SW 1271 (cell line): ENCODE results near the gene ANKRD24.
A peak's percentile ranks its signal among the peaks of the same experiment; 100 is the strongest.
"Not testable (repeated sequence)": the region's sequence is repeated elsewhere in the genome, so short reads cannot be mapped to it uniquely, and the experiment has no call there.

Experiments used
- DNase-seq, 2 experiments: peaks; one replicate each; lab custom pipeline; 2025; lab: John Stamatoyannopoulos, UW

ANKRD24 gene

DNA sequence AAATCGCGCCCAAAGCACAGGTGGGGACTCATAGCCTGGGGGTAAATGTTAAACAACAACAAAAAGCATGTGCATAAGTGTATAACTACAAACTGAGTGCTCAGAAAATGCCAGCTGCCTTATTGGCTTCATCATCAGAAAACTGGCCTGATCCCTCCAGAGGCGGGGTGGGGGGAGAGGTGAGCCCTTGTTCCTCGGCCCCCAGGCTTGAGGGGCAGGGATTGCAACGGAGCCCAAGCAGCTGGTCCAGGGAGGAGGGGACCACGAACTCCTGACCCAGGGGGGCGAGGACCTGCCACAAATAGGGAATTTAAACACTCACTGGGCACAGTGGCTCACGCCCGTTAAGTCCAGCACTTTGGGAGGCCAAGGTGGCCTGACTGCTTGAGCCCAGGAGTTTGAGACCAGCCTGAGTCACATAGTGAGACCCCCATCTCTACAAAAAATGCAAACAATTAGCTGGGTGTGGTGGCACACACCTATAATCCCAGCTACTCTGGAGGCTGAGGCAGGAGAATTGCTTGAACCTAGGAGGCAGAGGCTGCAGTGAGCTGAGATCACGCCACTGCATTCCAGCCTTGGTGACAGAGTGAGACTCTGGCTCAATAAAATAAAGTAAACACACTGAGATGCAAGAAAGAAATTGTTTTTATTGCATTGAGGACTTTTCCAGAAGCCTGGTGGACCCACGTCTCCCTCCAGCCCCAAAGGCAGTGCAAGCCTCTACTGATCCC, 8.8 kb upstream of the ANKRD24 start:
- DNase-seq = no peak

- no peak for DNase-seq
These were observed 8.1 kb upstream of the ANKRD24 start for GRCh38 chr19:4174213-4174894.

DNA sequence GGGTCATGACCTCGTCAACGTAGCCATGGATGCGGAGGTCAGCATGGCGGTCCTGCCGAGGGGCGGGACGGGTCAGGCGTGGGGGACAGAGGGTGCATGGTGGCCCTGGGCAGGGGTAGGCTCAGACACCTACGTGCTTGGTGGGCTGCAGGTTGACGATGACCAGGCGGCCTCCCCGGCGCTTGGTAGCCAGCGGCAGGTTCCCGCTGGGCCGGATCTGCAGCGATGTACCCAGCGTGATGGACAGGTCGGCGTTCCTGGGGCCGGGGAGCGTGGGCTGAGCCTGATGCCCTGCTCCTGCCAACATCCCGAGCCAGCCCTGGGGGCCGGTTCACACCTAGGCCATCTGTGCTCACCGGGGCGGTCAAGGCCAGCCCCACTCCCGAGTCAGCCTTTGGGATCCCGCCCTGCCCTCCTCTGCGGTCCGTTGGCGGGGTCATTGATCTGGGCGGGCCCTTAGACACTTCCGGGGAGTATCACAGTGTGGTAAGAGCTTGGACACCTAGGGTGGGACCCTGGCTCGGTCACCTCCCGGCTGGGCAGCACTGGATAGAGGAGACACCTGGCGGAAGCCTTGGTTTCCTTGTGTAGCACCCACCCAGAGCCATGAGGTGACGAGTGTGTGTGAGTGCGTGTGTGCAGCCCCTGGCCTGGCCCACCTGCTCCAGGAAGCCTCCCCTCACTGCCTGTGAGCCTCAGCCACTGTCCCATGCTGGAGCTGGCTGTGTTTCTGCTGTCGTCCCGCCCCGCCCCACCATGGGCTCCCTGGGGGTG, 7.4 kb upstream of the ANKRD24 start:
- DNase-seq = no peak

DNA sequence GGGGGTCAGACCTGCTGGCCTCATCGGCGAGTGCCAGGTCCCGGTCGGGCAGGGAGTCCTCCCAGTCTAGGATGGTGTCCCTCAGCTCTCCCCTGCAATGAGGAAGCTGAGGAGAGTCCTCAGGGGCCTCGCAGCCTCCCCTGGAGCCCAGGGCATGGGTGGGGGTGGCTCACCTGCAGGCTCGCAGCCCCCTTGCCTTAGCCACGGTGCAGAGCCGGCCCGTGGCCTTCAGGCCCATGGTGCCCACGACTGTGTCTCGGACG, 6.9 kb upstream of the ANKRD24 start:
- DNase-seq = no peak

DNA sequence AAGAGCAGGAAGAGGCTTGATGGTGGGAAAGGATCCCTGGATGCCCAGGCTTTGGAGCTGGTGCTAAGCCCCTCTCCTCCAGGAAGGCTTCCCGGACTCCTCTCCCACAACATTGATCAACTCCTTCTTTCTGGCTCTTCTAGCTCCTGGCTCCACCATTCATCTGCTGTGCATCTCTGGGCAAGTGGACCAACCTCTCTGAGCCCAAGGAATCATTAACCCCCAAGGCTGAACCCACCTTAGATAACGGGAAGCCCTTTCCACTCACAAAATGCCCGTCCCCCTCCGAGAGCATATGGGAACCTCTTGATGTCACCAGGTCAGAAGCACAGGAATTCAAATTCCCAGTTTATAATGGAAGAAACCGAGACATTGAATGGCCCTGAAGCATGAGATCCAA, 5.3 kb upstream of the ANKRD24 start:
- DNase-seq = no peak

GRCh38 chr19:4178990-4179389, 3.5 kb upstream of the ANKRD24 start:
- DNase-seq = no peak

- no peak for DNase-seq
These were observed 1.4 kb upstream of the ANKRD24 start for GRCh38 chr19:4181053-4181508.

GRCh38 chr19:4183967-4184717, 1.7 kb downstream of the ANKRD24 start:
- no peak for DNase-seq

DNA sequence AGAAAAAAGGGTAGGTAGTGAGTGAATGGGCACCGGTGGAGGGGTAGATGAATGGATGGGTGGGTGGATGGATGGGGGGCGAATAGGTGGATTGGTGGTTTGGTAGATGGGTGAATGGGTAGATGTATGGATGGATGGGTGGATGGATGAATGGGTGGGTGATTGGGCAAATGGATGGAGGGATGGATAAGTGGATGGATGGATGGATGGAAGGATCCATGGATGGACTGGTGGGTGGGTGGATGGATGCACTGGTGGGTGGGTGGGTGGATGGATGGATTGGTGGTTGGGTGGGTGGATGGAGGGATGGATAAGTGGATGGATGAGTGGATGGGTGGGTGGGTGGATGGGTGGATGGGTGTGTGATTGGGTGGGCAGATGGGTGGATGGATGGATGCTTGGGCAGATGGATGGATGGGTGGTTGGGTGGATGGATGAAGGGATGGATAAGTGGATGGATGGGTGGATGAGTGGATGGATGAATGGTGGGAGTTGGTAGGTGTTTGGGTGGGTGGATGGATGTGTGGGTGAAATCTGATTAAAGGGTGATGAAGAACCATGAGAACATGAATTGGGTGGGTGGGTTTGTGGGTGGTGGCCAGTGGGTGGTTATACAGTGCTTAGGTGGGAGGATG, 2.3 kb downstream of the ANKRD24 start:
- DNase-seq = no peak

DNA sequence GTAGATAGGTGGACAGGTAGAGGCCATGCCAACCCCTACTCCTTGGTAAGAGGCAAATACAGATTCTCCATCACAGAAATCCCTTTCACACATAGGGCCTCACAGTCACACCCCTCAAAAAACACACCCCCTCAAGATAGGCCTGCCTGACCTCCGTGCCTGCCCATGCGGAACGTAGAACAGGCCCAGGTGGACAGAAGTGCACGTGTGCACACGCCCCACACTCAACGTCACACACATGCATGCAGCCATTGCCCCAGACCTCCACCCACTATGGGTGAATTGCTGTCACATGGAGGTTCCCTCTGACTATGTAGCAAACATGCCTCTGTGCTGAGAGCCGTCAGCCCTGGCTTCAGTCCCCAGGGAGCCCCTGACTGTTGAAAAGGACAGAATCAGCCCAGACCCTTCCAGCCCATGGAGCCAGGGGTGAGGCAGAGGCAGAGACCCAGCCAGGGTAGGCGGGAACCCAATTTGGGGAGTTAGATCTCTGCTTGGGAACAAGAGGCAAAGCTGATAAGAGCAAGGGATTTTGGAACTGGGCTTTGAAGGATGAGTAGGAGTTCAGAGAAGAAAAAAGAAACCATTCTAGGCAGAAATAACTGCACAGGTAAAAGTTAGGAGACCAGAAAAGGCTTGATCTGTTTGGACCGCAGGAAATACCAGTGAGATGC, 3.1 kb downstream of the ANKRD24 start:
- no peak for DNase-seq

DNA sequence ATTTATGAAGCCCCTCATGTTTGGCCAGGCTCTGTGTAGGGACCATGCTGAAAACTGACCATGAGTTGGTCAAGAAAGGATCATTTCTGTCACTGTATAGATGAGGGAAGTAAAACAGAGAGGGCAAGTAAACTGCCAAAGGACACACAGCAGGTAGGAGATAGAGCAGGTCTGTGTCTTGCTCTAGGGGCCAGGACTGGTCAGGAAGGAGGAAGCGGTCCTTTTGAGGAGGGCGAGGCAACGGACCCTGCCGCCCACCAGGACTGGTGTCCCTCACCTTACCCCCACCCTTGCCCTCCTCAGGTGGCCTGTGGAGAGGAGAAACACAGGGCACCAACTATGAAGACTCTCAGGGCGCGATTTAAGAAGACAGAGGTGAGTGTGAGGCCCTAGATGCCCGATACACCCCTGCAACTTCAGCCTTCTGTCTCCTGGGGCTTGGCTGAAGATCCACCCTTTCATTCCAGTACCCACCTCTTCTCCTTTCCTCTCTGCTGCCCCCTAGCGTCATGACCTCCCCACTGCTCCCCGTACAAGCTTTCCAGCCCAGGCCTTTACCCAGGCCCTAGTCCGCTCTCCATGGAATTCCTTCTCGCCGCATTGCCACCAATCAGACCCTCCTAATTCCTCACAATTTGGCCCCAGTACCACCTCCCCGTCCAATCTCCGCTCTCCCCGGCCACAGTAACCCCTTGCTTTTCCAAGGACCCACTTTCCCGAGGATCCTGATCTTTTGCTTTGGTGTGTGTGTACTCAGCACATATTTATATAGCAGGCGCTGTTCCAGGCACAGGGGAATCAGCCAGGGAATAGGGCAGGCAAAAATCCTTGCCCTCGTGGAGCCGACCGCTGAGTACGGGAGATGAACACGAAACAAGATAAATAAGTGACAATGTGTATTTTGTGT, 3.9 kb downstream of the ANKRD24 start:
- peak in 1 of 2 experiments; percentile 71 for DNase-seq

DNA sequence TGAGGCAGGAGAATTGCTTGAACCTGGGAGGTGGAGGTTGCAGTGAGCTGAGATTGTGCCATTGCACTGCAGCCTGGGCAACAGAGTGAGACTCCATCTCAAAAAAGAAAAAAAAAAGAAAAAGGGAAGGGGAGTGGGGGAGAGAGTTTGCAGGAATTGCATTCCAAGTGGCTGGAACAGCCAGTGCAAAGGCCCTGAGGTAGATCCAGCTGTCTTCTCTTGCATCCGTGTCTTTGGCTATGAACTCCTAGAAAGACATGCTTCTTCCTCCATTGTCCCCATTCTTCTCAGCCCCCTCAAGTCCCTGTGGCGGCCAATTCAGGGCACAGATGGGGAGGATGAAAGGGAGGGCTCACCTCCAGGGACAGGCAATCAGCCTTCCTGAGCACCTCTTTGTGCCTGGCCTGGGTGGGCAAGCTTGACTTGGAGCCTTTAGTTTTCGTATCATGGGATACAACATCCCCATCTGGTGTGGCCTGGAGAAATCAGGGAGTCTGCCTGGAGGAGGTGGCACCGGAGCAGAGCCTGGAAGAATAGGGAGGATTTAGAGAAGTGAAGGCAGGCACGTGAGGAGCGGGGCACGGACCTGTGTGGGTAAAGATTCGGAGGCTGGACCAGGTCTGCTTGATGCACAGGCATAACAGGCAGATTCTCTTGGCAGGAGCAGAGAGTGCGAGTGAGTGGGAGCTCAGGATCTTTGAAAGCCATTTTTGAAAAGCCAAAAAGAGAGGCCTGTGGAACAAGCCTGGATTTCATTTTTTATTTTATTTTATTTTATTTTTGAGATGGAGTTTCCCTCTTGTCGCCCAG, 5.0 kb downstream of the ANKRD24 start:
- no peak for DNase-seq

- no peak for DNase-seq
These were observed 7.2 kb downstream of the ANKRD24 start for GRCh38 chr19:4189641-4190040.

DNA sequence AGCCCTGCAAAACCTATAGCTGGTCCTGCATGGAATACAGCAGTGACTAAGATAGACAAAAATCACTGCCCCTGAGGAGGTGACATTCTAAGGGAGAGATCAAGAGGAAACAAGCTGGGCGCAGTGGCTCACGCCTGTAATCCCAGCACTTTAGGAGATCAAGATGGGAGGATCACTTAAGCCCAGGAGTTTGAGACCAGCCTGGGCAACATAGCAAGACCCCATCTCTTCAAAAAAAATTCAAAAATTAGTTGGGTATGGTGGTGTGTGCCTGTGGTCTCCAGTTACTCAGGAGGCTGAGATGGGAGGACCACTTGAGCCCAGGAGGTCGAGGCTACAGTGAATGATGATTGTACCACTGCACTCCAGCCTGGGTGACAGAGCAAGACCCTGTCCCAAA, 10.0 kb downstream of the ANKRD24 start:
- DNase-seq = not testable (repeated sequence)

GRCh38 chr19:4194353-4194752, 11.9 kb downstream of the ANKRD24 start:
- DNase-seq = no peak

GRCh38 chr19:4196009-4196408, 13.5 kb downstream of the ANKRD24 start:
- DNase-seq = no peak

DNA sequence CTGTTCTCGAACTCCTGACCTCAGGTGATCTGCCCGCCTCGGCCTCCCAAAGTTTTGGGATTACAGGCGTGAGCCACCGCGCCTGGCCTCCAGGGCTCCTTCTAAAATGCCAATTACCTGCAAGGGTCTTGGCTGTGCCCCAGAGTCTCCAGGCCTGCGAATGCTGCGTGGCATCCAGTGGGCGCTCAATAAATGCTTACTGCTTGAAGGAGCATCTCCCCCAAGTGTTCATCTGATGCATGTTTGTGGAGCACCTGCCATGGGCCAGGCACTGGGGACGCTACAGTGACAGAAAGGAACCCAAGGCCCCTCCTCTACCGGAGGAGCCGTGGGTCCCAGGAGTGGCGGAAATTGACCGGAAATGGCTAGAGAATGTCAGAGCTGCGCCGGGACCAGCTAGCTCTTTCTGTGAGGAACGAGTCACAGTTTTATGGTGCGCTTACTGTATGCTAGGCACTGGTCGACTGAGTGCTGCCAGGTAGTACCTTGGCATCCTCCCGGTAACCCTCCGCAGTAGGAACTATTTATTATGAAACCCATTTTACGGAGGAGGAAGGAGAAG, 14.2 kb downstream of the ANKRD24 start:
- DNase-seq = no peak

- DNase-seq = no peak
These were observed 14.7 kb downstream of the ANKRD24 start for GRCh38 chr19:4197228-4197624.
